Esophagus muscularis mucosa (tissue), 4 donors: ENCODE results near the gene SLC24A3. TPM values are rescaled to one million over a fixed set of nuclear protein-coding genes. Genes with fewer than 3 reads are reported as not detected.
A peak's percentile ranks its signal among the peaks of the same experiment; 100 is the strongest.

Source experiments
- DNase-seq: peaks from one replicate; pipeline ENCODE4 v3.0.0-alpha.2; 2017; ENCODE audit errors: extremely low spot score
- H3K27ac ChIP-seq, 4 donors: fragments of 200-600 bp; sonication (generic); replicated peaks in 1 of 4; 1 replicate in 3 of 4; 2 replicates in 1 of 4; pipeline ENCODE4 v1.5.1; 2016 to 2019; ENCODE audit warnings: mild to moderate bottlenecking in 1 of 4
- H3K27me3 ChIP-seq, 4 donors: fragments of 200-600 bp; sonication (generic); one replicate each; pipeline versions ENCODE4 v1.5.1 to v1.6.0; 2016 to 2019
- H3K36me3 ChIP-seq, 4 donors: fragments of 200-600 bp; sonication (generic); one replicate each; pipeline ENCODE4 v1.5.1; 2016 to 2019
- H3K4me1 ChIP-seq, 4 donors: fragments of 200-600 bp; sonication (generic); one replicate each; pipeline ENCODE4 v1.5.1; 2016 to 2019
- H3K4me3 ChIP-seq, 4 donors: fragments of 200-600 bp; sonication (generic); 1 replicate in 2 of 4; 2 replicates in 2 of 4; pipeline ENCODE4 v1.5.1; 2016 to 2019; ENCODE audit warnings: mild to moderate bottlenecking in 4 of 4, moderate library complexity in 1 of 4
- H3K9me3 ChIP-seq, 4 donors: fragments of 200-600 bp; sonication (generic); 1 replicate in 3 of 4; 2 replicates in 1 of 4; pipeline ENCODE4 v1.5.1; 2016 to 2019
- EP300 ChIP-seq: sonication (generic); formaldehyde crosslinking; IDR thresholded peaks from one replicate; pipeline ENCODE4 v1.6.1; 2017; ENCODE audit warnings: antibody characterized with exemption
- POLR2A ChIP-seq: fragments of 450-650 bp; IDR thresholded peaks from one replicate; pipeline ENCODE4 v1.6.1; 2017; ENCODE audit warnings: antibody characterized with exemption, moderate library complexity, mild to moderate bottlenecking, low read depth
- POLR2AphosphoS5 ChIP-seq, 2 donors: sonication (generic); formaldehyde crosslinking; IDR thresholded peaks; one replicate each; pipeline ENCODE4 v1.6.1; 2017; ENCODE audit warnings: antibody characterized with exemption in 2 of 2
- WGBS: methylation state at CpG from one replicate; pipeline ENCODE4 v1.1.5; 2018; 5-methylcytosine and 5-hydroxymethylcytosine counted together
- intact Hi-C: fragments of 100-400 bp; cut with DNase I; formaldehyde crosslinking; loops from one replicate; pipeline ENCODE4 v1.15.1; 2023
- total RNA-seq, 4 donors: library from RNA; depleted of rRNA; stranded (reverse); fragments of >200 nt; gene quantifications; one replicate each; pipeline versions ENCODE4 v1.1.0 to v1.2.1, GENCODE V29; 2016
- TF ChIP-seq, protein P1 (sequence below), 3 experiments: fragments of 200-600 bp in 2 of 3; fragments of 450-650 bp in 1 of 3; sonication (generic) in 2 of 3; IDR thresholded peaks; one replicate each; pipeline ENCODE4 v1.5.1; 2017 to 2019; ENCODE audit warnings: antibody characterized with exemption in 3 of 3, mild to moderate bottlenecking in 2 of 3, moderate library complexity in 1 of 3

Gene SLC24A3
- total RNA-seq, 4 donors from 2014 or later: 4.6 to 11.5 (median 6.6) TPM

DNA sequence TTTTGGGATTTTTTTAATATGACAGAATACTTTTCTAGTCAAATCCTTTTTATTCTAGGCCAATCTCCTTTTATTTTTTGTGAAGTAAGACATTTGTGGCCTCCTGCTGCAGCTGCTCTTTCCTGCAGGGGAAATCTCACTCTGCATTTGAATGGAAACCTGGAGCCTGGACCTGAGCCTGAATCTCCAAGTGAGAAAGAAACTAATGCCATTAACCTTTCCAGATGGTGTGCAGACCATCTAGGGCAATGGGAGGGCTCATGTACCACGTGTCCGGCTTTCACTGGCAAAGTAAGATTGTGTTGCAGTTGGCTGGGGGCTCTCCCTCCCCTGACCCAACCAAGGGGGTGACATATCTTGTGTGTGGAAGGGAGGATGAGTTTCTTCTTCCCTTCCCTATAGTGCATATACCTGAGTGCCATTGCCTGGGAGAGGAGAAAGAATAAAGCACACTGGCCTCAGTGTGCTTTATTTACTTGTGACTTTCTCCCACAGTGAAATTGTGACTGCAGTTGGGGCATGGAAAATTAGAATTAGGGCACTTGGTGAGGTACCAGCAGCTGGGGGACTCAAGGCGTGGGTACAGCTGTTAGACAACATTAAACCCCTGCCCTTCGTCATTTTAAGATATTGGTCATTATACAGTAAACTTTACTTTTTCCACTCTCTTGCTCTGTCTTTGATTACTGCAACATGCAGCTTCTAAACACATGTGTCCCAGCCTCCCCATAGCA is 385.8 kb downstream of the SLC24A3 start:
- no peaks in the 10 kb centered on the region for H3K36me3 ChIP-seq
- H3K27ac ChIP-seq: no peak overlapping the region
- intact Hi-C loops: no loop called here
- no peaks in the 10 kb centered on the region for H3K27me3 ChIP-seq
- DNase-seq: no peak
- TF ChIP-seq EP300 (no peak), POLR2AphosphoS5 (IDR thresholded peaks at IDR 0.05) (no peak), POLR2A (no peak)
- TF ChIP-seq, protein P1, sequence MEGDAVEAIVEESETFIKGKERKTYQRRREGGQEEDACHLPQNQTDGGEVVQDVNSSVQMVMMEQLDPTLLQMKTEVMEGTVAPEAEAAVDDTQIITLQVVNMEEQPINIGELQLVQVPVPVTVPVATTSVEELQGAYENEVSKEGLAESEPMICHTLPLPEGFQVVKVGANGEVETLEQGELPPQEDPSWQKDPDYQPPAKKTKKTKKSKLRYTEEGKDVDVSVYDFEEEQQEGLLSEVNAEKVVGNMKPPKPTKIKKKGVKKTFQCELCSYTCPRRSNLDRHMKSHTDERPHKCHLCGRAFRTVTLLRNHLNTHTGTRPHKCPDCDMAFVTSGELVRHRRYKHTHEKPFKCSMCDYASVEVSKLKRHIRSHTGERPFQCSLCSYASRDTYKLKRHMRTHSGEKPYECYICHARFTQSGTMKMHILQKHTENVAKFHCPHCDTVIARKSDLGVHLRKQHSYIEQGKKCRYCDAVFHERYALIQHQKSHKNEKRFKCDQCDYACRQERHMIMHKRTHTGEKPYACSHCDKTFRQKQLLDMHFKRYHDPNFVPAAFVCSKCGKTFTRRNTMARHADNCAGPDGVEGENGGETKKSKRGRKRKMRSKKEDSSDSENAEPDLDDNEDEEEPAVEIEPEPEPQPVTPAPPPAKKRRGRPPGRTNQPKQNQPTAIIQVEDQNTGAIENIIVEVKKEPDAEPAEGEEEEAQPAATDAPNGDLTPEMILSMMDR (IDR thresholded peaks at IDR 0.05): no peak
- WGBS: 75% methylated on average over 4 of the region's 4 CpGs
- no peak overlapping the region for H3K4me3 ChIP-seq
- no peaks in the 10 kb centered on the region for H3K4me1 ChIP-seq
- H3K9me3 ChIP-seq: no peaks in the 10 kb centered on the region

DNA sequence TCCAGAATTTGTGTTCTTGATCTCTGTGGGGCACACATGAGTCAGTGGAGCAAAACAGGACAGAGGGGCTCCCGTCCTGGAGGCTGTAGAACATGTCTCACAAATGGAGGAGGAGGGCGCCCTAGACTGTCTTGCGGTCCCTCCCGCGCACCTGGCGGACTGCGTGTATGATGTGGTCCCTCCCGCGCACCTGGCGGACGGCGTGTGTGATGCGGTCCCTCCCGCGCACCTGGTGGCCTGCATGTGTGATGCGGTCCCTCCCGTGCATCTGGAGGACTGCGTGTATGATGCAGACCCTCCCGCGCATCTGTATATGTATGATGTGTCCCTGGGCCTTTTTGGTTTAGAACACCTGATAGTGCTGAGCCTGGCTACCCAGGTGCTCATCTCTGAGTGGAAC is 386.8 kb downstream of the SLC24A3 start:
- intact Hi-C loops: no loop called here
- 94% methylated on average over 18 of the region's 20 CpGs for WGBS

DNA sequence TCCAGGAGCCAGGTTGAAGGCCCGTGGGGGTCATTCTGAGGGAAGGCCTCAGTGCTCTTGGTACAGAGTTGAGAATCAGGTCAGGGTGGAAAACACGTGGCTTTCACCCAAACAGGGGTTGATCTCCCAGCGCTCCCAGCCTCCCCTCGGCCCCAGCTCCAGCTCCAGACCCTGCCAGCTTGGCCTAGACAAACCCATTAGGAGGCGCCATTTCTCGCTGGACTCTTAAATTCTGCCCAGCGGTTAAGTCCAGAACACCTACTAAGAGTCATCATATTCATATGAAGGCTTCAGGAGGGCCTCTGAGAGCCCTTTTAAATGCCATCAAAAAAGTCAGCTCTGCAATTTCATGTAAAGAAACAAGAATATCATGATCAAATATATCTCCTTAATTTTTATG is 387.6 kb downstream of the SLC24A3 start:
- Histone ChIP-seq H3K4me1 (peaks cover 0 to 2% (median 0%) of the 10 kb centered on the region in 4 donors), H3K27ac (no peak overlapping the region), H3K27me3 (no peaks in the 10 kb centered on the region), H3K36me3 (no peaks in the 10 kb centered on the region), H3K9me3 (no peaks in the 10 kb centered on the region), H3K4me3 (no peak overlapping the region)
- TF ChIP-seq POLR2AphosphoS5 (IDR thresholded peaks at IDR 0.05): no peak
- TF ChIP-seq POLR2A: no peak
- 76% methylated on average over 6 of the region's 7 CpGs for WGBS
- no peak for DNase-seq
- intact Hi-C loops: no loop called here

More for the DNA sequence above, 386.8 kb downstream of the SLC24A3 start:
- H3K9me3 ChIP-seq: no peaks in the 10 kb centered on the region
- no peaks in the 10 kb centered on the region for H3K27me3 ChIP-seq
- DNase-seq: no peak
- no peak overlapping the region for H3K27ac ChIP-seq
- H3K4me1 ChIP-seq: no peaks in the 10 kb centered on the region
- H3K36me3 ChIP-seq: no peaks in the 10 kb centered on the region
- TF ChIP-seq POLR2A (no peak), POLR2AphosphoS5 (IDR thresholded peaks at IDR 0.05) (no peak)
- TF ChIP-seq, protein P1 (IDR thresholded peaks at IDR 0.05): no peak
- H3K4me3 ChIP-seq: no peak overlapping the region

DNA sequence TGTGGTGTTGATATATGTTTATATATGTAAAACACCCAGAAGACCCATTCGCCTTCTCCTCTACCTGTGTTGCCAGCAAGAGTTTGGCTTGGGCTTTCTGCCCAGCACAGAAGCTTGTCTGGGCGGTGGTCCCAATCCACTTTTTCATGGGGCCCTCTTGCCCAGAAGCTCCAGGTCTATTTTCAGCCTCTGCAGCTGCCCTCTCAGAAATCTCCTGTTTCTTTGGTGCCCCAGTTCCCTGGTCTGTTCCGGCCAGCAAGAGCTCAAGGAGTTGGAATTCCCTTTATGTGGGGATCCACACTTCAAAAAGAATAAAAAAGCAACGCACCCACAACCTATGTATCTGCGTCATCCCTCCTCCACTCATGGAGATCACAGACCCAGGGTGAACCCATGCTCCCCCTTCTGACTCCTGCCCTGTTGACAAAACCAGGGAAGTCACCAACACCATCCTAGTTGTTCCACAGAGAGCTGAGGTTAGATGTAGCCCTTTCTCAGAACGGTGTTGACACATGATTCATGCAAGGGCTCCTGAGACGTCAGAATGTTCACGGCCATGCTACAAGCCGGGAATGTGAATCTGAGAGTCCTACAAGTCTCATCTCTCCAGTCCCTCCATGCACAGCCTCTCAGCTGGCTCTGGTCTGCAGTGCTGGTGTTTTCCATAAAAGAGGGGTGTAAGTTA is 388.8 kb downstream of the SLC24A3 start:
- Histone ChIP-seq H3K36me3 (no peaks in the 10 kb centered on the region), H3K27me3 (no peaks in the 10 kb centered on the region), H3K27ac (no peak overlapping the region), H3K4me1 (peaks cover 0 to 3% (median 0%) of the 10 kb centered on the region in 4 donors), H3K9me3 (no peaks in the 10 kb centered on the region), H3K4me3 (no peak overlapping the region)
- DNase-seq: no peak
- TF ChIP-seq POLR2AphosphoS5 (IDR thresholded peaks at IDR 0.05): no peak
- TF ChIP-seq EP300: no peak
- TF ChIP-seq POLR2A: no peak
- TF ChIP-seq, protein P1 (IDR thresholded peaks at IDR 0.05): no peak
- intact Hi-C loops: no loop called here
- 84% methylated on average over 9 of the region's 9 CpGs for WGBS

DNA sequence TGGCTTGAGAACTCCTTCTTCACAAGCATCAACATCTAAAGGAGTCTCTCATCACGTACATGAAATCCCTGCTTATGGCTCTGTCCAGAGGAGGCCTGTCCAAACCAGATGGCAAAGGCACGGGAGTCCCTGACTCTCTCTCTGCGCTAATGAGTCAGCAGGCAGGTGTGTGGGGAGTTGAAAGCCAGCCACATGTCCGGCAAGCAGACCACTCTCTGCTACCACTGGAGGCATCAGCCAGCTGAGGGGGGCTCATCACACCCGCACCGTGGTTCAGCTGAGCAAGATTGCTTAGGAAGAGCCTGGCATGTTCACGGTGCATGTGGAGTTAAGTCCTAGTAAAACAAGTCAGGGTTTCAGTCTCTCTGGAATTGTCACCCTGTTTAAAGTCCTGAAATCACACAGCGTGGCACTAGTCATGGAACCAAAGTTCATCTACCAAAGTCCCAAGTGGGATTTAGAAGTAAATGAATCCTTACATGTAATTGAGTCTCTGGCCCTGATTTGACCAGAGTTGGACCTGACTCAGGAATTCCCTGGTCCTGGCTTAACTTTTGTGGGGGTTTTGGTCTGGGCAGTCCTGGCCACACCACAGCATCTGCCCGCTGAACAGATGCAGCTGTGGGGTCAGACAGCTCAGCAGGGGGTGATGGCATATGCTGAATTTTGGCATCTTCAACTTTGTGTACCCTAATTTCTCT is 390.4 kb downstream of the SLC24A3 start:
- WGBS: 76% methylated on average over 4 of the region's 9 CpGs
- TF ChIP-seq POLR2A (no peak), EP300 (no peak), POLR2AphosphoS5 (IDR thresholded peaks at IDR 0.05) (no peak)
- TF ChIP-seq, protein P1 (IDR thresholded peaks at IDR 0.05): no peak

More for the DNA sequence above, 390.4 kb downstream of the SLC24A3 start:
- H3K4me3 ChIP-seq: no peak overlapping the region
- H3K36me3 ChIP-seq: no peaks in the 10 kb centered on the region
- H3K27me3 ChIP-seq: no peaks in the 10 kb centered on the region
- no peaks in the 10 kb centered on the region for H3K9me3 ChIP-seq
- no peak for DNase-seq
- peaks cover 0 to 3% (median 0%) of the 10 kb centered on the region in 4 donors for H3K4me1 ChIP-seq
- H3K27ac ChIP-seq: peak overlapping the region in 1 of 4 donors; percentile 26
- intact Hi-C loops: no loop called here
